ENCODE data around the gene CREB3L2.

CREB3L2 gene

DNA sequence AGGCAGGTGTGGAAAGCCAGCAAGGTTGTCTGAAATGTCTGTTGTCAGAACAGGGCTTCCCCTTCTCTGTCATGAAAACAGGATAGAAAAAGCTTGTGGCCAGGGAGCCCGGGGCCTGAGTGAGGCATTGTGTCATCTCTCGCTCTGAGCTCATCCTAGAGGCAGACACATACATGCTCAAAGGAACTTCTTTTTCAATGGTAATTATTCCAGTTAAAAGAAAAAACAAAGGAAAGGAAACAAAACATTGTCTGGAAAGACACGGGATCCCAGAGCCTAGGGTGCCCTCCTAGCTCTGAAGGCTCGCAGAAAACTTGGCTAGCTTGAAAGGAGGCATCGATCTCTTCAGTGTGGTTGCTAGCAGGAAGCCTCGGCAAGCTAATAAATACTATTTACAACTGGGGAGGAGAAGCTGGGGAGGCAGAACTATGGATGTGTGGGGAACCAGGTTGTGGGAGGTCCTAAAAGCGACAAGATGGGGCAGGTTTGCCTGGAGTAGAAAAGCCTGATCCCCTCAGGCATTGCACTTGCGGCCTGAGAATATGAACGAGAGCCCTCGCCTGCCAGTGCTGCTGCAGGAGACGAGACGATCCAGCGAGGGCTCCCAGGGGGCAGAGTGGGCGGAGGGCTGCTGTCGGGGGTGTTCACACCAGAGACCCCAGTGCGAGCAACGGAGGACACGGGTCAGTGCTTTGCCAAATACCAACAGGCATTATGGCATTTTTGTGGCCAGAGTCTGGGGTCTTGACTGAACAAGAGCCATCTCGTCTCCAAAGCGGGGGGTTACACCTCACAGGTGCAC, 122.3 kb downstream of the CREB3L2 start:
- TF ChIP-seq CTCF (IDR thresholded peaks at IDR 0.05; ENCODE audit: control insufficient read depth, extremely low read depth, insufficient read depth) = no peak
- H3K4me3 ChIP-seq (ENCODE audit: low read depth, low read length) = no peak overlapping the region
- DNase-seq (ENCODE audit: low read depth) = no peak

DNA sequence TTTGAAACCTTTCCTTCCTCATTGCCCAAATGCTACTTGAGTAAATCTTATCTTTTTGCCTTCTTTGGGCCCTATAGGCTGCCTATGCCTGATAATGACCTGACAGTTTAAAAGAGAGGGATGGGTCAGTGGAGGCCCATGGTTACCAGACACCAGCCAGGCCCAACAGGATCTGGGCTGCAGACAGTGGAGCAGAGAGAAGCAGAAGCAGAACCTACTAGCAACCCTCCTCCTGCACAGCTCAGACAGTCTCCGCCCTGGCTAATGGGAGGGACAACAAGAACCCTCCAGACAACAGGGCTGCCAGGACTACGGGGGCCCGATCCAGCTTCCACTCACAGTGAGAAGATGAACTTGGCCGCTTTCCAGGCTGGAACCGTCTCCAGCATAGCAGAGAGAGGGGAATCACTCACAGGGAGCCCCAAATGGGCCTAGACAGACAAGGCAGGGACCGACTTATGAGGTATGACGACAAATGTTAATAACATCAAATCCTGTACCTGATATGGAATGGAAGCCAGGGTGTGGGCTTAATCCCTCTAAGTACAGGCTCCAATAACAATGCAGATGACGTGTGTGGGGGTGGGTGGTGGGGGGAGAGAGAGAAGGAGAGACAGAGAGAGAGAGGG, 123.4 kb downstream of the CREB3L2 start:
- no peak for TF ChIP-seq CTCF (IDR thresholded peaks at IDR 0.05; ENCODE audit: control insufficient read depth, extremely low read depth, insufficient read depth)
- no peak for DNase-seq (ENCODE audit: low read depth)

DNA sequence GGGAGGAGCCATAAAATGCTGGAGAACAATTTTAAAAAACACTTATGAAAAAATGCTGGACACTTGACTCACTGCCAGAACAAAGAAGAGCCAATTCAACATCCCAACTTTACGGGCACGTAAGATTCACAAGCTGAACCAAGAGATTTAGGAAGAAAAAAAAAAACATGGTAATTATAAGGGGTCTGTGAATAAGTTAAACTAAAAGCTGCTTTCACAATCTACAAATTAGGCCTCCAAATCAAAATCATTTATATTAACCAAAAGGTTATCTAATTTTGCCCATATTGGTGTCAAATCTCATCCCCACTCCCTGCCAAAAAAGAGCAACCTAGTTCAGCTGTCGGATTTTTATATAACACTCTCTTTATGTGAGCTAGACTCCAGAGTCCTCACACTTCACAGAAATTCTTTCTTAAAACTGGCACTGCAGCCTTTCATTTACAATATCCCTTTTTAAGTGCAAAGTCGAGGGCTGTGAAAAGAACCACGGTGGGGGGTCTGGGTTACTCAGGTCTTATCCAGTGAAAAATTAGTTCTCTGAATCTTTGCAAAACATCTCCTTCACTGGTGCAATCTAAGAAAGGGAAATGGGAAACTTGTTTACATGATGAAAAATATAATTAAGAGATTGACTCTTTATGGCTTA, 124.7 kb downstream of the CREB3L2 start:
- peak; percentile 7 for DNase-seq (ENCODE audit: low read depth)
- TF ChIP-seq CTCF (IDR thresholded peaks at IDR 0.05; ENCODE audit: control insufficient read depth, extremely low read depth, insufficient read depth) = no peak
- no peak overlapping the region for H3K4me3 ChIP-seq (ENCODE audit: low read depth, low read length)

More for the DNA sequence above, 123.4 kb downstream of the CREB3L2 start:
- no peak overlapping the region for H3K4me3 ChIP-seq (ENCODE audit: low read depth, low read length)

DNA sequence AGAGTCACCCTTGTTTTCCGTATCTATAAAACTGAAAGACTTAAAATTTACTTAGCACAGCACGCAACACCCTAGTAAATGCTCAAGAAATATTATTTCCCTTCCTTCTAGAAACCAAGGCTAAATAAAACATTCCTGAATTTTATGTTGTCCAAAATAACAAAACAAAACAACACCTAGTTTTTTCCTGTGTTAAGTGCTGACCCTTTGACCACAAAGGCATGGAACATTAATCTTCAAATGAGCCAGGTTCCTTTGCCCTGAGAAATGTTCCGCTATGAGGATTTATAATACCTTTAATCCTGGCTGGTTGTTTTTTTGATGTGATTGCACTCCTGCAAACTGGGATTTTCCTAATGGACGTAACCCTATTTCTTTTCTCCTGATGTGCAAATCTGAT, 126.1 kb downstream of the CREB3L2 start:
- H3K4me3 ChIP-seq (ENCODE audit: low read depth, low read length) = no peak overlapping the region
- DNase-seq (ENCODE audit: low read depth) = no peak
- TF ChIP-seq CTCF (IDR thresholded peaks at IDR 0.05; ENCODE audit: control insufficient read depth, extremely low read depth, insufficient read depth) = no peak

- DNase-seq (ENCODE audit: low read depth) = no peak
- H3K4me3 ChIP-seq (ENCODE audit: low read depth, low read length) = no peak overlapping the region
- no peak for TF ChIP-seq CTCF (IDR thresholded peaks at IDR 0.05; ENCODE audit: control insufficient read depth, extremely low read depth, insufficient read depth)
These were observed 127.7 kb downstream of the CREB3L2 start for GRCh38 chr7:137873979-137874777.

DNA sequence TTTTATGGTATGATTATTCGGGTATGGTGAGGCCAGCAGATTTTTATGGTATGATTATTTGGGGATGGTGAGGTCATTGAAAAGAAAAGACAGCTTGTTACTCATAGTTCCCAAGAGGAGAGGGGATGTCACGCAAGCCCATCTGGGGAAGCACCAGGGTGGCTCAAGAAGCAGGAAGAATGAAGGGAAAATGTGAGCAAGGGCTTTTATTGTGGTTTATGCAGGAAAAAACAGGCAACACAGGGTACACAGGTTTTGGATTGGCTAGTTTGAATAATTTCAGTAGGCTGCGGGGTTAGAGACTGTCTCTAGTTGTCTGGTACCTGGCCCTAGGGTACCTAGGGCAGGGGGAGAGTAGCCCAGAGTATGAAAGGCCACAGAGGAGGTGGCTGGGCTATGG, 128.4 kb downstream of the CREB3L2 start:
- no peak for DNase-seq (ENCODE audit: low read depth)
- H3K4me3 ChIP-seq (ENCODE audit: low read depth, low read length) = no peak overlapping the region
- TF ChIP-seq CTCF (IDR thresholded peaks at IDR 0.05; ENCODE audit: control insufficient read depth, extremely low read depth, insufficient read depth) = no peak
